Stimulated activated CD8-positive, alpha-beta memory T cell treated with anti-CD3 and anti-CD28 coated beads, Interleukin-4, amount 100 ng/mL, for 48 hours (primary cell): ENCODE measurements around the gene PDZRN3.

Experiments used
- DNase-seq: peaks from one replicate; pipeline ENCODE4 v3.0.0-alpha.2; 2020

Gene PDZRN3

GRCh38 chr3:73624821-73625665 is at the start of gene PDZRN3:
Gene PDZRN3, minus strand, starts transcription at chr3:73624941.
- DNase-seq = no peak

- DNase-seq = no peak
Measured at GRCh38 chr3:73674280-73674679, 49.5 kb upstream of the PDZRN3 start.

- DNase-seq = no peak
Measured at GRCh38 chr3:73669260-73669659, 44.5 kb upstream of the PDZRN3 start.

- DNase-seq = no peak
Measured at GRCh38 chr3:73668391-73668790, 43.6 kb upstream of the PDZRN3 start.

GRCh38 chr3:73667889-73668288 is 43.1 kb upstream of the PDZRN3 start:
- no peak for DNase-seq

- DNase-seq = no peak
Measured at GRCh38 chr3:73665286-73665685, 40.5 kb upstream of the PDZRN3 start.

- no peak for DNase-seq
Measured at GRCh38 chr3:73664389-73664788, 39.6 kb upstream of the PDZRN3 start.

- DNase-seq = no peak
Measured at GRCh38 chr3:73663495-73663894, 38.8 kb upstream of the PDZRN3 start.

GRCh38 chr3:73661265-73661664 is 36.5 kb upstream of the PDZRN3 start:
- DNase-seq = no peak

GRCh38 chr3:73658227-73658626 is 33.5 kb upstream of the PDZRN3 start:
- DNase-seq = no peak

GRCh38 chr3:73657186-73657585 is 32.4 kb upstream of the PDZRN3 start:
- DNase-seq = no peak

GRCh38 chr3:73656241-73656890 is 31.6 kb upstream of the PDZRN3 start:
- no peak for DNase-seq

GRCh38 chr3:73655197-73655596 is 30.5 kb upstream of the PDZRN3 start:
- no peak for DNase-seq

GRCh38 chr3:73653877-73654276 is 29.1 kb upstream of the PDZRN3 start:
- DNase-seq = no peak

GRCh38 chr3:73653351-73653750 is 28.6 kb upstream of the PDZRN3 start:
- no peak for DNase-seq

GRCh38 chr3:73652896-73653295 is 28.2 kb upstream of the PDZRN3 start:
- DNase-seq = no peak

- DNase-seq = no peak
Measured at GRCh38 chr3:73637042-73637441, 12.3 kb upstream of the PDZRN3 start.

- no peak for DNase-seq
Measured at GRCh38 chr3:73635254-73635653, 10.5 kb upstream of the PDZRN3 start.

- no peak for DNase-seq
Measured at GRCh38 chr3:73633916-73634344, 9.2 kb upstream of the PDZRN3 start.

- no peak for DNase-seq
Measured at GRCh38 chr3:73633453-73633852, 8.7 kb upstream of the PDZRN3 start.

- DNase-seq = no peak
Measured at GRCh38 chr3:73626106-73626505, 1.4 kb upstream of the PDZRN3 start.

GRCh38 chr3:73624017-73624820 is 522 bp downstream of the PDZRN3 start:
- no peak for DNase-seq

- DNase-seq = no peak
Measured at GRCh38 chr3:73623346-73623745, 1.4 kb downstream of the PDZRN3 start.
